ENCODE measurements around the gene UST.
"Not testable (repeated sequence)": the region's sequence is repeated elsewhere in the genome, so short reads cannot be mapped to it uniquely, and the experiment has no call there.

Gene UST

GRCh38 chr6:149004664-149005063 is 257.8 kb downstream of the UST start:
- no peak overlapping the region for H3K4me2 ChIP-seq (ENCODE audit: insufficient read depth, low read length, poor library complexity, severe bottlenecking)
- H2BK15ac ChIP-seq (ENCODE audit: low read length), result no peak overlapping the region
- peaks cover 2 to 12% of the 10 kb centered on the region in 2 donors for H3K9me3 ChIP-seq (replicated peaks in 1 of 2; ENCODE audit: control insufficient read depth in 2 of 2, insufficient read depth in 1 of 2, low read depth in 1 of 2, low read length in 2 of 2)
- H4K8ac ChIP-seq (ENCODE audit: low read depth, low read length), result no peak overlapping the region
- no peaks in the 10 kb centered on the region for H3K4me1 ChIP-seq (ENCODE audit: control insufficient read depth in 2 of 2, insufficient read depth in 1 of 2, low read depth in 1 of 2, low read length in 2 of 2)
- H2BK120ac ChIP-seq (ENCODE audit: low read depth, low read length), result no peak overlapping the region
- no CpG with 5 or more reads among the region's 4 CpGs for WGBS, 2 donors (ENCODE audit: extremely low coverage in 2 of 2, insufficient read length in 2 of 2, insufficient replicate concordance in 1 of 2)
- no peak overlapping the region for H4K91ac ChIP-seq (ENCODE audit: low read depth, low read length, poor library complexity)
- H3K4me3 ChIP-seq (ENCODE audit: low read length in 2 of 2), result no peak overlapping the region
- DNase-seq (ENCODE audit: low spot score), result no peak
- peaks cover 0 to 2% of the 10 kb centered on the region in 2 donors for H3K36me3 ChIP-seq (replicated peaks in 1 of 2; ENCODE audit: control insufficient read depth in 2 of 2, insufficient read depth in 2 of 2, low read length in 2 of 2)
- no peak overlapping the region for H2BK5ac ChIP-seq (ENCODE audit: low read length)
- H2BK12ac ChIP-seq (ENCODE audit: low read length), result no peak overlapping the region
- no peak overlapping the region for H3K14ac ChIP-seq (ENCODE audit: low read length)
- no peak overlapping the region for H3K18ac ChIP-seq (ENCODE audit: low read length)
- H3K4ac ChIP-seq (ENCODE audit: low read length), result no peak overlapping the region
- H3K79me1 ChIP-seq (ENCODE audit: low read depth, low read length), result no peaks in the 10 kb centered on the region
- H2AK5ac ChIP-seq (ENCODE audit: low read depth, low read length), result no peak overlapping the region
- no peaks in the 10 kb centered on the region for H3K27me3 ChIP-seq (ENCODE audit: control insufficient read depth in 3 of 3, insufficient read depth in 3 of 3, low read depth in 1 of 3, low read length in 3 of 3)
- H3K9ac ChIP-seq (ENCODE audit: low read depth, low read length, poor library complexity), result no peak overlapping the region
- H3K27ac ChIP-seq (replicated peaks; ENCODE audit: low read length), result no peak overlapping the region
- H2AFZ ChIP-seq (ENCODE audit: low read length), result no peak overlapping the region
- H3K23ac ChIP-seq (ENCODE audit: low read depth, low read length, poor library complexity), result no peak overlapping the region

- not testable (repeated sequence) for H2BK5ac ChIP-seq (ENCODE audit: low read length); H3K18ac ChIP-seq (ENCODE audit: low read length); H2BK120ac ChIP-seq (ENCODE audit: low read depth, low read length); H2AK5ac ChIP-seq (ENCODE audit: low read depth, low read length); H3K9me3 ChIP-seq (replicated peaks in 1 of 2; ENCODE audit: control insufficient read depth in 2 of 2, insufficient read depth in 1 of 2, low read depth in 1 of 2, low read length in 2 of 2); H3K14ac ChIP-seq (ENCODE audit: low read length); H3K9ac ChIP-seq (ENCODE audit: low read depth, low read length, poor library complexity); H4K8ac ChIP-seq (ENCODE audit: low read depth, low read length); H2AFZ ChIP-seq (ENCODE audit: low read length); H3K36me3 ChIP-seq (replicated peaks in 1 of 2; ENCODE audit: control insufficient read depth in 2 of 2, insufficient read depth in 2 of 2, low read length in 2 of 2); H3K27ac ChIP-seq (replicated peaks; ENCODE audit: low read length); H3K4me2 ChIP-seq (ENCODE audit: insufficient read depth, low read length, poor library complexity, severe bottlenecking); H3K79me1 ChIP-seq (ENCODE audit: low read depth, low read length); H3K23ac ChIP-seq (ENCODE audit: low read depth, low read length, poor library complexity); H3K27me3 ChIP-seq (ENCODE audit: control insufficient read depth in 3 of 3, insufficient read depth in 3 of 3, low read depth in 1 of 3, low read length in 3 of 3); H3K4ac ChIP-seq (ENCODE audit: low read length); H3K4me3 ChIP-seq (ENCODE audit: low read length in 2 of 2); DNase-seq (ENCODE audit: low spot score); H3K4me1 ChIP-seq (ENCODE audit: control insufficient read depth in 2 of 2, insufficient read depth in 1 of 2, low read depth in 1 of 2, low read length in 2 of 2); H4K91ac ChIP-seq (ENCODE audit: low read depth, low read length, poor library complexity); H2BK12ac ChIP-seq (ENCODE audit: low read length); H2BK15ac ChIP-seq (ENCODE audit: low read length)
- no CpG with 5 or more reads among the region's 1 CpG for whole genome bisulfite sequencing, 2 donors (ENCODE audit: extremely low coverage in 2 of 2, insufficient read length in 2 of 2, insufficient replicate concordance in 1 of 2)
Observed at GRCh38 chr6:149006236-149006635, 259.4 kb downstream of the UST start.

DNA sequence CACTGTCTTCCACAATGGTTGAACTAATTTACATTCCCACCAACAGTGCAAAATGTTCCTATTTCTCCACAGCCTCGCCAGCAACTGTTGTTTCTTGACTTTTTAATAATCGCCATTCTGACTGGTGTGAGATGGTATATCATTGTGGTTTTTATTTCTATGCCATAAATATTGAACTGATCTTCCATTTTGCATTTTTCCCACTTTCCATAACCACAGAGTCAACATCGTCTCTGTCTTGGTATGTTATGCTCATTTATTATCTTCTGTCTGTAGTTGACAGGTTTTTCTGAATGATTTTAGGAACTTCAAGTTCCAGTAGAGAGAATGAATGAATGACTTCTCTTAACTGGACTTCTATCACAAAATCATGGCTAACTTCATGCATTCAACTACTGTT is 259.8 kb downstream of the UST start:
- Histone ChIP-seq H4K91ac (ENCODE audit: low read depth, low read length, poor library complexity) (no peak overlapping the region), H2BK12ac (ENCODE audit: low read length) (no peak overlapping the region)
- WGBS, 2 donors (ENCODE audit: extremely low coverage in 2 of 2, insufficient read length in 2 of 2, insufficient replicate concordance in 1 of 2), result no CpG with 5 or more reads among the region's 3 CpGs

GRCh38 chr6:149007846-149008245 is 261.0 kb downstream of the UST start:
- H3K4ac ChIP-seq (ENCODE audit: low read length), result no peak overlapping the region
- no peak overlapping the region for H2AFZ ChIP-seq (ENCODE audit: low read length)
- H2BK120ac ChIP-seq (ENCODE audit: low read depth, low read length), result no peak overlapping the region
- H3K4me3 ChIP-seq (ENCODE audit: low read length in 2 of 2), result no peak overlapping the region
- H4K8ac ChIP-seq (ENCODE audit: low read depth, low read length), result no peak overlapping the region
- H3K23ac ChIP-seq (ENCODE audit: low read depth, low read length, poor library complexity), result no peak overlapping the region
- H3K14ac ChIP-seq (ENCODE audit: low read length), result no peak overlapping the region
- peaks cover 0 to 3% of the 10 kb centered on the region in 2 donors for H3K9me3 ChIP-seq (replicated peaks in 1 of 2; ENCODE audit: control insufficient read depth in 2 of 2, insufficient read depth in 1 of 2, low read depth in 1 of 2, low read length in 2 of 2)
- H3K9ac ChIP-seq (ENCODE audit: low read depth, low read length, poor library complexity), result no peak overlapping the region
- no peak for DNase-seq (ENCODE audit: low spot score)
- H4K91ac ChIP-seq (ENCODE audit: low read depth, low read length, poor library complexity), result no peak overlapping the region
- H2AK5ac ChIP-seq (ENCODE audit: low read depth, low read length), result no peak overlapping the region
- no peak overlapping the region for H2BK15ac ChIP-seq (ENCODE audit: low read length)
- H3K79me1 ChIP-seq (ENCODE audit: low read depth, low read length), result no peaks in the 10 kb centered on the region
- no peak overlapping the region for H2BK12ac ChIP-seq (ENCODE audit: low read length)
- H3K27me3 ChIP-seq (ENCODE audit: control insufficient read depth in 3 of 3, insufficient read depth in 3 of 3, low read depth in 1 of 3, low read length in 3 of 3), result no peaks in the 10 kb centered on the region
- peaks cover 0 to 2% of the 10 kb centered on the region in 2 donors for H3K36me3 ChIP-seq (replicated peaks in 1 of 2; ENCODE audit: control insufficient read depth in 2 of 2, insufficient read depth in 2 of 2, low read length in 2 of 2)
- no peak overlapping the region for H2BK5ac ChIP-seq (ENCODE audit: low read length)
- no peak overlapping the region for H3K4me2 ChIP-seq (ENCODE audit: insufficient read depth, low read length, poor library complexity, severe bottlenecking)
- no peaks in the 10 kb centered on the region for H3K4me1 ChIP-seq (ENCODE audit: control insufficient read depth in 2 of 2, insufficient read depth in 1 of 2, low read depth in 1 of 2, low read length in 2 of 2)
- no CpG with 5 or more reads among the region's 2 CpGs for WGBS, 2 donors (ENCODE audit: extremely low coverage in 2 of 2, insufficient read length in 2 of 2, insufficient replicate concordance in 1 of 2)
- no peak overlapping the region for H3K27ac ChIP-seq (replicated peaks; ENCODE audit: low read length)
- H3K18ac ChIP-seq (ENCODE audit: low read length), result no peak overlapping the region

More for the DNA sequence above, 259.8 kb downstream of the UST start:
- Histone ChIP-seq H3K27me3 (ENCODE audit: control insufficient read depth in 3 of 3, insufficient read depth in 3 of 3, low read depth in 1 of 3, low read length in 3 of 3) (no peaks in the 10 kb centered on the region), H3K4ac (ENCODE audit: low read length) (no peak overlapping the region), H3K79me1 (ENCODE audit: low read depth, low read length) (no peaks in the 10 kb centered on the region), H3K4me3 (ENCODE audit: low read length in 2 of 2) (no peak overlapping the region), H3K27ac (replicated peaks; ENCODE audit: low read length) (no peak overlapping the region), H2AFZ (ENCODE audit: low read length) (no peak overlapping the region), H4K8ac (ENCODE audit: low read depth, low read length) (no peak overlapping the region), H3K9ac (ENCODE audit: low read depth, low read length, poor library complexity) (no peak overlapping the region), H3K36me3 (replicated peaks in 1 of 2; ENCODE audit: control insufficient read depth in 2 of 2, insufficient read depth in 2 of 2, low read length in 2 of 2) (peaks cover 0 to 2% of the 10 kb centered on the region in 2 donors), H2AK5ac (ENCODE audit: low read depth, low read length) (no peak overlapping the region), H3K4me1 (ENCODE audit: control insufficient read depth in 2 of 2, insufficient read depth in 1 of 2, low read depth in 1 of 2, low read length in 2 of 2) (no peaks in the 10 kb centered on the region), H3K18ac (ENCODE audit: low read length) (no peak overlapping the region), H2BK15ac (ENCODE audit: low read length) (no peak overlapping the region), H3K4me2 (ENCODE audit: insufficient read depth, low read length, poor library complexity, severe bottlenecking) (no peak overlapping the region), H2BK5ac (ENCODE audit: low read length) (no peak overlapping the region), H2BK120ac (ENCODE audit: low read depth, low read length) (no peak overlapping the region), H3K14ac (ENCODE audit: low read length) (no peak overlapping the region), H3K9me3 (replicated peaks in 1 of 2; ENCODE audit: control insufficient read depth in 2 of 2, insufficient read depth in 1 of 2, low read depth in 1 of 2, low read length in 2 of 2) (peaks cover 0 to 3% of the 10 kb centered on the region in 2 donors), H3K23ac (ENCODE audit: low read depth, low read length, poor library complexity) (no peak overlapping the region)
- no peak for DNase-seq (ENCODE audit: low spot score)
